ENCODE measurements around the gene AGAP2.
"Not testable (repeated sequence)": the region's sequence is repeated elsewhere in the genome, so short reads cannot be mapped to it uniquely, and the experiment has no call there.

AGAP2 gene

DNA sequence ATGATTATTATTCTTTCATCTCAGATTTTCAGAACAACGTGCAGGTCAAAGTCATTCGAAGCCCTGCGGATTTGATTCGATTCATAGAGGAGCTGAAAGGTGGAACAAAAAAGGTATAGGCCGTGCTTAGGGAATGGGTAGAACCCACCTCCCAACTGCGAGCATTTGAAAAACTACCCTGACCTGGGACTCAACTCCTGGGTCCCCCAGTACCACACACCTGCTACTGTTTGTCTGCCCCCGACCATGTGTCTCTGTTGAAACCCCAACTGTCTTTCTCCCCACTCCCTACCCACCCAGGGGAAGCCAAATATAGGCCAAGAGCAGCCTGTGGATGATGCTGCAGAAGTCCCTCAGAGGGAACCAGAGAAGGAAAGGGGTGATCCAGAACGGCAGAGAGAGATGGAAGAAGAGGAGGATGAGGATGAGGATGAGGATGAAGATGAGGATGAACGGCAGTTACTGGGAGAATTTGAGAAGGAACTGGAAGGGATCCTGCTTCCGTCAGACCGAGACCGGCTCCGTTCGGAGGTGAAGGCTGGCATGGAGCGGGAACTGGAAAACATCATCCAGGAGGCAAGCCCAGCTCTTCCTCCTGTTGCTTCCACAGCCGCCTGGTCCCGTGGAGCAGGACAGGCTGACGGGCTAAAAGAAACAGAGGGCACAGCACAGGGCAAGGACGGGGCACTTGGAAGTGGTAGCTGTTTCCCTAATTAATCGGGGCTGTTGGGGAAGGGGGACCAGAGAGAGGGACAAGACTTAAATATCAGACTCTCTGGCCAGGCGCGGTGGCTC lies 20.5 kb downstream of the AGAP2 start:
- TF ChIP-seq, protein P1, sequence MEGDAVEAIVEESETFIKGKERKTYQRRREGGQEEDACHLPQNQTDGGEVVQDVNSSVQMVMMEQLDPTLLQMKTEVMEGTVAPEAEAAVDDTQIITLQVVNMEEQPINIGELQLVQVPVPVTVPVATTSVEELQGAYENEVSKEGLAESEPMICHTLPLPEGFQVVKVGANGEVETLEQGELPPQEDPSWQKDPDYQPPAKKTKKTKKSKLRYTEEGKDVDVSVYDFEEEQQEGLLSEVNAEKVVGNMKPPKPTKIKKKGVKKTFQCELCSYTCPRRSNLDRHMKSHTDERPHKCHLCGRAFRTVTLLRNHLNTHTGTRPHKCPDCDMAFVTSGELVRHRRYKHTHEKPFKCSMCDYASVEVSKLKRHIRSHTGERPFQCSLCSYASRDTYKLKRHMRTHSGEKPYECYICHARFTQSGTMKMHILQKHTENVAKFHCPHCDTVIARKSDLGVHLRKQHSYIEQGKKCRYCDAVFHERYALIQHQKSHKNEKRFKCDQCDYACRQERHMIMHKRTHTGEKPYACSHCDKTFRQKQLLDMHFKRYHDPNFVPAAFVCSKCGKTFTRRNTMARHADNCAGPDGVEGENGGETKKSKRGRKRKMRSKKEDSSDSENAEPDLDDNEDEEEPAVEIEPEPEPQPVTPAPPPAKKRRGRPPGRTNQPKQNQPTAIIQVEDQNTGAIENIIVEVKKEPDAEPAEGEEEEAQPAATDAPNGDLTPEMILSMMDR (IDR thresholded peaks at IDR 0.05; ENCODE audit: low read depth, low read length): no peak
- no peaks in the 10 kb centered on the region for H3K27me3 ChIP-seq (ENCODE audit: insufficient read depth, low read depth, severe bottlenecking)
- H3K4me3 ChIP-seq (ENCODE audit: low read depth, low read length): no peak overlapping the region
- no peak for DNase-seq
- no peaks in the 10 kb centered on the region for H3K9me3 ChIP-seq (ENCODE audit: severe bottlenecking)
- peaks cover 43% of the 10 kb centered on the region for H3K36me3 ChIP-seq
- H3K27ac ChIP-seq: no peak overlapping the region

DNA sequence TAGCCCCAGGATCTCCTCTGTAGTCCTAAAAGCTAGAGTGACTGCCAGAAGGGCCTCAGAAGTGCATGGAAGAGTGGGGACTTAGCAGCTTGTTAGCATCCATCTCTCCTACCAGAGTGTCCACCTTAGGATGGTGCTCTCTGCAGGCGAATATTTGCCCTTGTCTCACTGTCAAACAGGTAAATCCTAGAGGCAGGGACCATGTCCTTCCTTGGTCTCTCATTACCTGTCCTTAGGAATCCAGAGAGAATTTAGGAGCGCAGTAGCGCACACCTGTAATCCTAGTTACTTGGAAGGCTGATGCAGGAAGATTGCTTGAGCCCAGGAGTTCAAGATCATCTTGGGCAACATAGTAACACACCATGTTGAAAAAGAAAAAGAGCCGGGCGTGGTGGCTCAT lies 21.4 kb downstream of the AGAP2 start:
- H3K4me3 ChIP-seq (ENCODE audit: low read depth, low read length): no peak overlapping the region
- no peaks in the 10 kb centered on the region for H3K9me3 ChIP-seq (ENCODE audit: severe bottlenecking)
- TF ChIP-seq, protein P1 (IDR thresholded peaks at IDR 0.05; ENCODE audit: low read depth, low read length): no peak
- peaks cover 43% of the 10 kb centered on the region for H3K36me3 ChIP-seq
- H3K27me3 ChIP-seq (ENCODE audit: insufficient read depth, low read depth, severe bottlenecking): no peaks in the 10 kb centered on the region
- no peak overlapping the region for H3K27ac ChIP-seq
- DNase-seq: no peak

DNA sequence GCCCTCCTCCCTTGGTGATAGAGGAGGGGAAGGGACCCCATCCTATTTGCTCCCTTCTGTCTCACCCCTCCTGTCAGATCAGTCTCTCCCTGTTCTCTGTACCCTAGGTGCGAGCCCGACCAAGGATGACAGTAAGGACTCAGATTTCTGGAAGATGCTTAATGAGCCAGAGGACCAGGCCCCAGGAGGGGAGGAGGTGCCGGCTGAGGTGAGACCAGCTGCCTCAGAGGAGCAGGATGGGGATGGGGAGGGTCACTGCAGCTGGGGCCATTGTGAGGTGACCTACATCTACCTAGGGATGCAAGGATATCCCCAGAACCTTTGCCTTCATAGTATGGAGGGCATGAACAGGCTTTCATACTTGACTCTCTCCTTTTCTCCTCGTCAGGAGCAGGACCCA lies 22.2 kb downstream of the AGAP2 start:
- Histone ChIP-seq H3K36me3 (peaks cover 37% of the 10 kb centered on the region), H3K4me3 (ENCODE audit: low read depth, low read length) (no peak overlapping the region), H3K27ac (no peak overlapping the region), H3K27me3 (ENCODE audit: insufficient read depth, low read depth, severe bottlenecking) (no peaks in the 10 kb centered on the region), H3K9me3 (ENCODE audit: severe bottlenecking) (no peaks in the 10 kb centered on the region)
- no peak for DNase-seq
- TF ChIP-seq, protein P1 (IDR thresholded peaks at IDR 0.05; ENCODE audit: low read depth, low read length): no peak

DNA sequence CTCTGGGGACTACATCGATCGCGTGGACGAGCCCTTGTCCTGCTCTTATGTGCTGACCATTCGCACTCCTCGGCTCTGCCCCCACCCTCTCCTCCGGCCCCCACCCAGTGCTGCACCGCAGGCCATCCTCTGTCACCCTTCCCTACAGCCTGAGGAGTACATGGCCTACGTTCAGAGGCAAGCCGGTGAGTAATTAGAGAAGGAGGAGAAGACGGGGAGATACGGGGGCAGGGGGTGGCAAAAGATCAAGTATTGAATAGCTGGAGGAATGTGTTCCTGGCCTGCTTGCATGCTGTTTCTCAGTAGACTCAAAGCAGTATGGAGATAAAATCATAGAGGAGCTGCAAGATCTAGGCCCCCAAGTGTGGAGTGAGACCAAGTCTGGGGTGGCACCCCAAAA lies 22.8 kb downstream of the AGAP2 start:
- Histone ChIP-seq H3K27ac (no peak overlapping the region), H3K4me3 (ENCODE audit: low read depth, low read length) (no peak overlapping the region), H3K9me3 (ENCODE audit: severe bottlenecking) (no peaks in the 10 kb centered on the region), H3K36me3 (peaks cover 37% of the 10 kb centered on the region), H3K27me3 (ENCODE audit: insufficient read depth, low read depth, severe bottlenecking) (no peaks in the 10 kb centered on the region)
- TF ChIP-seq, protein P1 (IDR thresholded peaks at IDR 0.05; ENCODE audit: low read depth, low read length): no peak
- no peak for DNase-seq

DNA sequence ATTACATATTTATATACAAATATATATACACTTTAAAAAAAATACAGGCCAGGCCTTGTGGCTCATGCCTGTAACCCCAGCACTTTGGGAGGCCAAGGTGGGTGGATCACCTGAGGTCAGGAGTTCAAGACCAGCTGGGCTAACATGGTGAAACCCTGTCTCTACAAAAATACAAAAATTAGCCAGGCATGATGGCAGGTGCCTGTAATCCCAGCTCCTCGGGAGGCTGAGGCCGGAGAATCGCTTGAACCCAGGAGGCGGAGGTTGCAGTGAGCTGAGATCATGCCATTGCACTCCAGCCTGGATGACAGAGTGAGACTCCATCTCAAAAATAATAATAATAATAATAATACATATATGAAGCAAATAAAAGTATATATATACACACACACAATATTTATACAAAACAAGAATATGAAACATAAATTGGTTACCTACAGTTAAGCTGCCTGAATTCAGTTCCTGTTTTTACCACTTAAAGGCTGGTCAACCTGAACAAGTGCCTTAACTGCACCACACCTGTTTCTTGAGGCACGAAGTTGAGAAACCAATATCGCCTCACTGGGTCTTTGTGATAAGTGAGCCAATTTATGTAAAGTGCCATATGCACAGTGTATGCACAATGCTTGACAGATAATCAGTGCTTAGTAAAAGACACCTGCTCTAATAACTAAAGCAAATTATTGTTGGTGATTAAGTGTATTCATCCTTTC lies 23.4 kb downstream of the AGAP2 start:
- not testable (repeated sequence) for H3K4me3 ChIP-seq (ENCODE audit: low read depth, low read length); H3K27ac ChIP-seq; H3K9me3 ChIP-seq (ENCODE audit: severe bottlenecking); H3K27me3 ChIP-seq (ENCODE audit: insufficient read depth, low read depth, severe bottlenecking); DNase-seq
- peaks cover 33% of the 10 kb centered on the region for H3K36me3 ChIP-seq

DNA sequence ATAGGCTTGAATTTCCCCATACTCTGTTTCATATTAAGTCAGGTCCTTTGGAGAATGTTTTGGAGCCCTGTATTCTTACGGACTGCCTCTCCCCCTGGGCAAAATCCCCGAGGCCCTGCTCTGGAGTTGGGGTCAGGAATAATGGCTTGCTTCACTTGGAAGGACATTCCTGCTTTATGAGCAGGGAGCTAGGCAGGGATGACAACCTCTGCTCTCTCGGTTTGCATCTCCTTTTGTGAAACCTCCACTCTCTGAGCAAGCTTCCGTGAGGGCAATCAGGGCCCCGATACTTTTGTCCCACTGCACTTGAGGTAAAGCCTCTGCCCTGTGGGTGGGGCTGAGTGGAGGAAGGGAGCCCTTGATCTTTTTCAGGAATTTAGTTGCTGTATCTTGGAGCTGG lies 25.3 kb downstream of the AGAP2 start:
- H3K27ac ChIP-seq: no peak overlapping the region
- no peak for DNase-seq
- H3K9me3 ChIP-seq (ENCODE audit: severe bottlenecking): no peaks in the 10 kb centered on the region
- H3K27me3 ChIP-seq (ENCODE audit: insufficient read depth, low read depth, severe bottlenecking): no peaks in the 10 kb centered on the region
- H3K4me3 ChIP-seq (ENCODE audit: low read depth, low read length): no peak overlapping the region
- H3K36me3 ChIP-seq: peaks cover 16% of the 10 kb centered on the region
- TF ChIP-seq, protein P1 (IDR thresholded peaks at IDR 0.05; ENCODE audit: low read depth, low read length): no peak

All from WERI-Rb-1 (cell line).